HG03175 (cell line): ENCODE data around the gene ECHS1.
"Not testable (repeated sequence)": the region's sequence is repeated elsewhere in the genome, so short reads cannot be mapped to it uniquely, and the experiment has no call there.

Experiments
- ATAC-seq: cut with Tn5 transposase; IDR thresholded peaks from one replicate; pipeline ENCODE4 v1.9.1; 2021; ENCODE audit warnings: mild to moderate bottlenecking, moderate library complexity; ENCODE audit not compliant: unreplicated experiment

ECHS1 gene

GRCh38 chr10:133327651-133328357 lies 45.4 kb downstream of the ECHS1 start:
- ATAC-seq, result no peak

GRCh38 chr10:133326745-133327650 lies 46.2 kb downstream of the ECHS1 start:
- ATAC-seq, result no peak

- no peak for ATAC-seq
Observed at GRCh38 chr10:133326223-133326551, 47.0 kb downstream of the ECHS1 start.

GRCh38 chr10:133325440-133326222 lies 47.5 kb downstream of the ECHS1 start:
- no peak for ATAC-seq

- ATAC-seq, result no peak
Observed at GRCh38 chr10:133324857-133325260, 48.3 kb downstream of the ECHS1 start.

- no peak for ATAC-seq
Observed at GRCh38 chr10:133324198-133324792, 48.9 kb downstream of the ECHS1 start.

- not testable (repeated sequence) for ATAC-seq
Observed at GRCh38 chr10:133322064-133322709, 51.0 kb downstream of the ECHS1 start.

- ATAC-seq, result not testable (repeated sequence)
Observed at GRCh38 chr10:133320852-133321422, 52.2 kb downstream of the ECHS1 start.

- ATAC-seq, result peak; percentile 82
Observed at GRCh38 chr10:133318494-133319127, 54.5 kb downstream of the ECHS1 start.

- no peak for ATAC-seq
Observed at GRCh38 chr10:133316732-133317131, 56.4 kb downstream of the ECHS1 start.

GRCh38 chr10:133316266-133316665 lies 56.9 kb downstream of the ECHS1 start:
- ATAC-seq, result no peak

GRCh38 chr10:133315847-133316246 lies 57.3 kb downstream of the ECHS1 start:
- no peak for ATAC-seq

GRCh38 chr10:133314911-133315310 lies 58.2 kb downstream of the ECHS1 start:
- ATAC-seq, result no peak

GRCh38 chr10:133313192-133313591 lies 60.0 kb downstream of the ECHS1 start:
- no peak for ATAC-seq

GRCh38 chr10:133312769-133313145 lies 60.4 kb downstream of the ECHS1 start:
- ATAC-seq, result no peak
